CD1c-positive myeloid dendritic cell (primary cell): ENCODE measurements around the gene LGALS9C.
"Not testable (repeated sequence)": the region's sequence is repeated elsewhere in the genome, so short reads cannot be mapped to it uniquely, and the experiment has no call there.

Source experiments
- DNase-seq: peaks from one replicate; pipeline ENCODE4 v3.0.0-alpha.2; 2016; ENCODE audit errors: extremely low spot score

Gene LGALS9C

DNA sequence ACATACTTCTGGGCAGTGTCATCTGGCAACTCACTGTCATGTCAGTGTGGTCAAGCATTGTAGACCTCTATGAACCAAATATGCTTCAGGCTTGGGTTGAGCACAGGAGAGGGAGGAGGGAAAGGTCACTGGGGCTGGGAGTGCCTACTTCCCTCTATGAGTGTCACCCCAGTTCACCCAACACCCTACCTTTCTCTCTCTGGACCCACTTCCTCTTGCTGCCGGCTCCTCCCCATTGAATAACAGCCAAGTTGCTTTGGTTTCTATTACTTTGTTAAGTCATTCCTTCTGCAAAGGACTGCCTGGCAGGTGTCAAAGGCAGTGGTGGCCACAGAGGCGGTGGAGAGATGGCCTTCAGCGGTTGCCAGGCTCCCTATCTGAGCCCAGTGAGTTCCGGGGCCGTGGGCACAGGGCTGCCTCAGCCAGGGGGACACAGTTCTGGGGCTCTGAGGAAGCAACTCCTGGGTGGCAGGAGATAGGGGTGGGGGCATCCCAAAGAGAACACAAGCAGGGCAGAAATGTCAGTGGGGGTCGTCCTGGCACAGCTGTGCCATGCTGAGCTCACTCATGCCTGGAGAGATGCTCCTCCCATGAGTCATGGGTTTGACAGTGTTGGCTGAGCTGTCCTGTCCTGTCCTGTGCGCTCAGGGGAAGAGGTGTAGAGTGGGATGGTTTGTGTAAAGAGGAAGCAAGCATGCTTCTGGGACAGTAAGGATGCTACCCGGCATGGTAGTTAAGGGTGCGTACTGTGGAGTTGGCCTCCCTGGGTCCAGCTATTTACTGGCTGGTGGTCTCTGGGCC, at the start of gene LGALS9C:
TSS of gene LGALS9C (plus strand) at position 282 of the 801 bp plus-strand sequence. CDS start at position 348, 66 bp downstream.
- DNase-seq = peak; percentile 68

DNA sequence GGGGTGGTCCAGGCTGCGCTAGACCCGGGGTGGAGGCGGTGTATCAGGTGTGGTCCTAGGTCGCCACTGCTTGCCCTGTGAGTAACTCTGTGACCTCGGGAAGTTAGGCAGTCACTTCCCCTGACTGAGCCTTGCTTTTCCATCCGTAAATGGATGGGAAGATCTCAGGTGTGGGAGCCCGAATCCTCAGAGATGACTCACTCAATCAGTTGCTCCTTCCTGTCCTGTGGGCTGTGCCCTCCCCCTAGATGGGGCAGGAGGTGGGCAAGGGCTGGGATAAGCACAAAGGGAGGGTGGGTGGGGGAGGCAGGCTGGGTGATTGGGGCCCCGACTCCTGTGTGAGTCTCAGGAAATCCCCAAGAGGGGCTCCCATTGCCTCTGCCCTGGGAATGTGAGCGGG, 44.4 kb upstream of the LGALS9C start:
- DNase-seq = not testable (repeated sequence)

DNA sequence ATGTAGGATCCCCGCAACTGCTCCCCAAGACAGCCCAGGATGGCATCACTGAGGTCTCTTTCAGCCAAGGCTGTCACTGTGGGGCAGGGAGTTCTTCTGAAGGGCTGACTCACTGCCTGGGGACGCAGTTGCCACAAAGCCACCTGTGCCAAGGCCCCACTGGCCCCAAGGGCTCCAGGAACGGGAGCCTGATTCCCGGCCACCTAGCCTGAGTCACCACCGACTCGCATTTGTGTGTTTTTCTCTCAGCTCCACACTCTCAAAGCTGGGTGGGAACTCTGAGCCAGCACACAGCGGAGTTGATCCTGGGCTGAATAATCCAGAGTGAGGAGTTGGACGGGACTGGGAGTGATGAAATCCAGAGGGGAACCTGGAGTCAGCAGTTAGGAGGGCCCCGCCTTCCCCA, 37.1 kb upstream of the LGALS9C start:
- not testable (repeated sequence) for DNase-seq

DNA sequence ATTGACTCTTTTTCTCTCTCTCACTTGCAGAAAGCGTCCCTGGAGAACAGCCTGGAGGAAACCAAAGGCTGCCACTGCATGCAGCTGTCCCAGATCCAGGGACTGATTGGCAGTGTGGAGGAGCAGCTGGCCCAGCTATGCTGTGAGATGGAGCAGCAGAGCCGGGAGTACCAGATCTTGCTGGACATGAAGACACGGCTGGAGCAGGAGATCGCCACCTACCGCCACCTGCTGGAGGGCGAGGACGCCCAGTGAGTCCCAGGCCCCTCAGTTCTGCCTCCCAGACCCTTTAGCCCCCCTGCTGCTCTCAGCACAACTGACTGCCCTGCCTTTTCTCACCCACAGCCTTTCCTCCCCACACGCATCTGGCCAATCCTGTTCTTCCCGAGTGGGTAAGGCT, 34.5 kb upstream of the LGALS9C start:
- DNase-seq = not testable (repeated sequence)

DNA sequence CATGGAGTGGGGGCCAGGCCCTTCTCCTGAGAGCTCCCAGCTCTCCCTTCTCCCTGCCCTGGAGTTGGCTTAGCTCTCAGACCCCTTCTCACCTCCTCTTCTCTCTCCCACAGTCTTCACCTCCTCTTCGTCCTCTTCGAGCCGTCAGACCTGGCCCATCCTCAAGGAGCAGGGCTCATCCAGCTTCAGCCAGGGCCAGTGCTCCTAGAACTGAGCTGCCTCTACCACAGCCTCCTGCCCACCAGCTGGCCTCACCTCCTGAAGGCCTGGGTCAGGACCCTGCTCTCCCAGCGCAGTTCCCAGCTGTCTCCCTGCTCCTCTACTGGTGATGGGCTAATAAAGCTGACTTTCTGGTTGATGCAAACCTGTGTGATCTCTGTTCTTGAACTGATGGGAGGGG, 34.1 kb upstream of the LGALS9C start:
- not testable (repeated sequence) for DNase-seq

DNA sequence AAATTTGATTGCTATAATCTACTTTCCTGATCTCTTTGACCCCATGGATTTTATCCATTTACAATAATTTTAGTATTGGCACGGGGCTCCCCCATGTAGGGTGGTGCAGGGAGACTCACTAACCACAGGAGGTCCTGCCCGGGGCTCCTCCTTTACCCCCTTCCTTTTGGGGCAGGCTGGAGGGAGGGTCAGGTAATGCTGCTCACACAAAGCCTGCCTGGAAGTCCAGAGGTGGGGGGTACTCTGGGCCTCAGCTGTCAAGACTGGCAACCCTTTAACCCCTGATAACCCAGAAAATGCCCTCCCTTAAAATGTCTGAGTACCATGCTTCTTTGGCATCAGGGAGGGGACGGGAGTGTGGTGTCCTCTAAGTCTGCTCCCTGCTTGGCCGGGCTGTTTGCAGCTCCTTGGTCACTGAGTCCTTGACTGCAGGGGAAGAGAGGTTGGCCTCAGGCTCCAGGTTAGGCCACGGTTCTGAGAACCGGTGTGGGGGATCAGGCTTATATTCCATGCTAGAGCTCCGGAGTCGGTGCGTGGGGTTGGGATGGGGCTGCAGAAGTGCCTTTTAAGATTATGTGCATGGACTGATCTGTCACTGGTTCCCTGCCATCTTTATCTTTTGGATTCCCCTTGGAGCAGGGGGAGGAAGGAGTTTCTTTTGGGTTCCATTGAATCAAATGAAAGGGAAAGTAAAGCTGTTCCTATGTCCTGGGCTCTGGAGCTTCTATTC, 28.9 kb upstream of the LGALS9C start:
- not testable (repeated sequence) for DNase-seq

DNA sequence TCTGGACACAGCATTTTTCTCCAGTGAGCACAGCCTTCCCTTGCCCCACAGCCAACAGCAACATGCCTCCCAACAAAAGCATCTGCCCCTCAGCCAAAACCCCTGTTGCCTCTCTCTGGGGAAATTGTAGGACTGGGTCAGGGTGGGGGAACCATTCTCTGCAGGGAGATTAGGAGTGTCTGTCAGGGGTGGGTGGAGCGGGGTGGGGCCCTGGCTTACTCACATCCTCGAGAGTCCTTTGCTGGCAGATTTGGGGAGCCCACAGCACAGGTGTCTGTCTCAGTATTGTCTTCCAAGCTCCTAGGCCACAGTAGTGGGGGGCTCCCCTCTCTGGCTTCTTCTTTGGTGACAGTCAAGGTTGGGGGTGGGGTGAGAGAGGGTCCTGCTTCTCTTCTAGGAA, 28.3 kb upstream of the LGALS9C start:
- not testable (repeated sequence) for DNase-seq

DNA sequence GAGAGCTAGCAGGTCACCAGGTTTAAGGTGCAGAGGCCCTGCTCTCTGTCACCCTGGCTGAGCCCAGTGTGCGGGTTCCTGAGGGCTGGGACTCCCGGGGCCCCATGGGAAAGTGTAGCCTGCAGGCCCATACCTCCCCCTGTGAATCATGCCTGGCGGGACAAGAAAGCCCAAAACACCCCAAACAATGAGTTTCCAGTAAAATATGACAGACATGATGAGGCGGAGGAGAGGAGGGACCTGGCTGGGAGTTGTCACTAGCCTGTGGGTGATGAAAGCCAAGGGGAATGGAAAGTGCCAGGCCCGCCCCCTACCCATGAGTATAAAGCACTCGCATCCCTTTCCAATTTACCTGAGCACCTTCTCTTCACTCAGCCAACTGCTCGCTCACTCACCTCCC, 26.8 kb upstream of the LGALS9C start:
- not testable (repeated sequence) for DNase-seq

DNA sequence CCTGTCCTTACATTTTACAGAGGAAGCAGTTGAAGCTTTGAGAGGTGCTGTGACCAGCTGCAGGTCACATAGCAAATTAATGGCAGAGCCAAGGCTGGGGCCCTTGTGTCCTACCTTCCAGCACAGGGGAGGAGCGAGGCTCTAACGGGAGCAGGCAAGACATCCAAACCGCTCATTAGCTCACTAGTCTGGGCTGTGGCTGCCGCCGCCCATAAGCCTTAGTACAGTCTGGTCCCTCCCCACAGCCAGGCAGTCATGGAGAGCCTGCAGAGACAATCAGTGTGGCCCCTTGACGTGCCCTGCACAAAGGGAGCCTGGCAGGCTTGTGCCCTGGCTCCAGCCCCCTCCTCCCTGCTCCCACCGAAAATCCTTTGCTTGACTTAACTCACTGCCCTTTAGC, 25.6 kb upstream of the LGALS9C start:
- not testable (repeated sequence) for DNase-seq

DNA sequence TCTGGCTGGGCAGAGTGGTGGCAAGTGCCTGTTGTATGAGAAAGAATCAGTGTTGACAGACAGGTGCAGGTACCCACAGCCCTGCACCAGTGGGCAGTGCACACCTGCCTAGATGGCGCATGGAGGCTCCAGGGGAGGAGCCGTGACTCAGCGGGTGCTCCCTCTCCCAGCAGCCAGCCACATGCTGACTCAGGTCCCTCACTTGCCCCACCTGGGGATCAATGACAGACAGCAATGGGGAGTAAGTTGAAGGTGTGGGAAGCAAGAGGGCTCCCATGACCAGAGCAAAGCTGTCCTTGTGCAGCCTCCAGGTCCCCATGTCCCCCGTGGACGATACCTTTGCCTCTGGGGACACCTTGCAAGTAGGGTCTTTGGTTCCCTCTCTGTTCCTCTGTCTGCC, 24.6 kb upstream of the LGALS9C start:
- not testable (repeated sequence) for DNase-seq

DNA sequence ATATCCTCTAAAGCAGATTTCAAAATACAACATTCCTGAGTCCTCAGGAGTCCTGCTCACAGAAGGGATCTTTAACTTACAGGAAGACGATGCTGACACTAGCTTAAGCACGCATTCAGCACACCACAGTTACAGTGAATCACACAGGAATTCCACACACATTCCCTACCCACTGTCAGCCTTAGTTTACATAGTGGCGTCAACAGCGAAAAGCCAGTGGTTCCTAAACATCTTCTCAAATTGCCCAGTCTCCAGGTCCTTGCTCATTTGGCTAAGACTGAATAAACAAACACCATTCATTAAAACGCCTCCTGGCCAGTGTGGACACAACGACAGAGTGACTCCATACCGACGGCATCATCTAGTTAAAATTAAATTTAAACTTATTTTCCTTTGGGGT, 17.6 kb upstream of the LGALS9C start:
- DNase-seq = not testable (repeated sequence)

DNA sequence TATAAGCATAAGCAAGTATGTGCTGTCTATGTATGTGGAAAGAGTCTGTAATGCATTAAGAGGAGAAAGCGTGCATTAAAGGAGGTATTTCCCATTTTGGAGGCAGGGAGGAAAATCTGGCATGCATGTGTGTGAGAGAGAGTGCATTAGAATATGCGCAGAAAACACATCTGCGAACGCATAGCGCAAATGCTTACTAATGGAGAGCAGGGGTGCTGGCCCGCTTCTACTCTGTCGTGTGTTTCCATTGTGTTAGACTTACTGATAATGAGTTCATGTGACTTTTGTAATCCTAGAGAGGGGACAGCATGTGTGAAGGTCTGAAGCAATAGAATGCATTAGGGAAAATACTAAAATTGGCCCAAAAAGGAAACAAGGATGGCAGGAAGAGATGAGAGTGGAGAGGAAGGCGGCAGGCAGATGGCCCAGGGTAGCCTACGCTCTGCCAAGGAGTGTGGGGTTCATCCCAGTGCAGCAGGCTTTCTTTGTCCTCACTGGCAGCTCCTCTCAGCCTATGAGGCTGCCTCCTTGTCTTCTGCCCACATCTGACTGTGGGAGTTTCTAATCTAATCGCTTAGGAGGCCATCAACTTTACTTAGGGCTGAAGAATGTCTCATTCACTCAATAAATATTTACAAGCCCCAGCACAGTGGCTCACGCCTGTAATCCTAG, 12.6 kb upstream of the LGALS9C start:
- not testable (repeated sequence) for DNase-seq

DNA sequence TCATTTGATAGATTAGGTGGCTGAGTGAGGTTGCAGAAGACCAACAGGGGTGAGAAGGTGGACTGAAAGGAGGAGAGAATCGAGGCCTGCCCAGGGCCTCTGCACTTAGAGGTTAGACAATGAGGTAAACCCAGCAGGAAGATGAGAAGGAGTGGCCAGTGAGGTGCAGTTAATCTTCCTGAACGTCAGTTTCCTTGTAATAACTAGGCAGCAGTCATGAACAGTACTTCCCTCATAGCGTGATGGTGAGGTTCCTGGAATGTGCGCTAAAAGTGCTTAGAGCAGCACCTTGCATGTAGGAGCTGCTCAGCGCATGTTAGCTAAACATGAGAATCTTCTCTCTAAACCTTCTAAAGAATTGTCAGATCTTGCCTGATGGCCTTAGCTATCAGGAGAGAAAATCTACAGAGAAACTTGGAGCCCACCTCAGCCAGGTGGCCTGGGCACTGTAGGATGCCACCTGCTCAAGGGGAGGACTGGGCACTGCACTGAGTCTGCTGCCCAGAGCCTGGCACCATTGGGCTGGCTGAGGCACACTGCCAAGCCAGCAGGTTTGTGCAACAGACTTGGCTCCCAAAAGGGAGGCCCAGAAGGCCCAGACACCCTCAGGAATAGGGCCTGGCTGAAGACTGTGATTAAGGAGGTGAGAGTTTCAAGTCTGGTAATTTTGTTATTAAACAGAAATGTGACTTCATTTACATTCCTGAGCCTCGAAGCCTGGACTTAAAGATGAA, 10.2 kb upstream of the LGALS9C start:
- not testable (repeated sequence) for DNase-seq

DNA sequence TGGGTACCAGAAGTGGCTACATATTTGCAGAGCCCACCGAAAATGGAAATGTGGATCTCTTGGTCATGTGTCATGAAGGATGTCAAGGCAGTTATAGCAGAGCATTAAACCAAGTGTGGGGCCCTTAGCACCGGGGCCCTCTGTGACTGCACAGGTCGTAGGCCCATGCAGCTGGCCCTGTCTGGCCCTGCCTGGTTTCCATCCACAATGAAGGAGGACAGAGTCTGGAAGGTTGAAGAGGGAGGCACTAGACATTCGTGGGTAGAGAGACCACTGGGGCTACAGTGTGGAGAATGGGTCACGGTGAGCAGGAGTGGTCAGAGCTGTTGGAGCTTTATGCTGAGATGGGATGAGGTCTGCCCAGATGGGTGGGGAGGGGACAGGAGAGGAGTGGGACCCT, 9.6 kb upstream of the LGALS9C start:
- DNase-seq = not testable (repeated sequence)

DNA sequence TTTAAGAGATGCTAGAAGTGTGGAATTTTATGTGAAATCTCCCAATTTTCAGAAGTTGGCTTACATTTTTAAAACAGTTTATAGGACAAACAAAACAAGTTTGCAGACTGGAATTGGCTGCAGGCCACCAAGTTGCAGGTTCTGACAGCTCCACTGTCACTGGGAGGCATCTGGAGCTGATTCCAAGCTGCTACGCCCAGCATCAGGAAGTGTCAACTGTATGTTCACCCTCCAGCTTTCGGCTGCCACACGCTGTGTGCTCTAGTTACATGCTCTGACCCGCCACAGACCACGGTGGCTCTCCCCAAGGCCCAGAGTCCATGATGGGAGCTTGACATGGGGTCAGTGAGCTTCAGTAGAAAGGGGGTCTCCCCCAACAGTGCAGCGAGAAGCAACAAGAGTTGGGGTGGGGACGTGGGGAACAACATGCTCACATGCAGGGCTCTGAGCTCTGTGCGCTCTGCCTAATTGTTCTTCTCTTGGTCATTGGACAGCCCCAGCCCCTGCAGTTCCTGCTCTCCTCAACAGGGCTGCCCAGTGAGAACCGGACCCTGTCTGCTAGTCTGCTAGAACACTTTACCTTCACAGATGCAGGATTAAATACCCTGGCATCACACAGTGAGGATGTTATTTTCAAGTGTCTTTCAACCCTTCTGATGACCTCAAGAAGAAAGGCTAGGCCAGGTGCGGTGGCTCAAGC, 8.0 kb upstream of the LGALS9C start:
- not testable (repeated sequence) for DNase-seq

DNA sequence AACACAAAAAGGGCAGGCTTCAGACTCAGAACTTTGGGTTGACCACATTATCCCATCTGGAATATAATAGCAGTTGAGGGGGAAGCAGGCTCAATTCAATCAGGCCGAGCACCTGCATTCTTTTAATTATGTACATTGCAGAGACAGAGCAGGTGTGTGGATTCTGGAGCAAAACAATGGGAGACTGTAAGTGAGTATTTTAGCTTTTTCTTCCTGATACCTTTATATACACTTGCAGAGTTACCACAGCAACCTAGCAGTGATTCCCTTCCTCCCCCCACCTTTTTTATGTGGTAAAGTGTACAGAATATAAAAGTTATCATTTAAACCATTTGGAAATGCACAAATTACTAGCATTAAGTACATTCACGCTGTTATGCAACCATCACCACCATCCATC, 6.8 kb upstream of the LGALS9C start:
- not testable (repeated sequence) for DNase-seq

DNA sequence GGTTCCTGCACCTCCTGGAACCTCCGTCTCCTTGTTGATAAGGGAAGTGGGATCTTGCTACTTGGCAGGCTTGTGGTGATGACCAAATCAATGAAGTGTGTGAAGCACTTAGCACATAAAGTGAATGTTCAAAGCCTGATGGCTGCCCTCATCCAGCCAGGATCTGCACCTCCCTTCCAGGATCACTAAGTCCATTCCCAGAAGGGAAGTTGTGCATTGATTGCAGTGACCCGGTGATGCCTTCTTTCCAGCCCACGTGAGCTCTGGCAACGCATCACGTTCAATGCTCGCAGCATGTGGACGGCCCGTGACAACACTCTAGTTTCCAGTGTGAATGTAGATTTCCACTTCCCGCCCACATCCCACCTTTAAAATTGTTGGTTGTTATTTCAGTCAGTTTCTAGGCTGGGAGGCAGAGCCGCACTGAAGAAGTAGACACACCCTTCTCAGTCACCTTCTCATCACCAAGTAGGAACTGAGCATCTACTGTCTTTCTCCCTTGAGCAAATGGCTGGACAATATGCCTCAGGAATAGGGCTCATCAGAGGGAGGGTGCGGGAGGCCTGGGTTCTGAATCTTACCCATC, 6.2 kb upstream of the LGALS9C start:
- DNase-seq = not testable (repeated sequence)

DNA sequence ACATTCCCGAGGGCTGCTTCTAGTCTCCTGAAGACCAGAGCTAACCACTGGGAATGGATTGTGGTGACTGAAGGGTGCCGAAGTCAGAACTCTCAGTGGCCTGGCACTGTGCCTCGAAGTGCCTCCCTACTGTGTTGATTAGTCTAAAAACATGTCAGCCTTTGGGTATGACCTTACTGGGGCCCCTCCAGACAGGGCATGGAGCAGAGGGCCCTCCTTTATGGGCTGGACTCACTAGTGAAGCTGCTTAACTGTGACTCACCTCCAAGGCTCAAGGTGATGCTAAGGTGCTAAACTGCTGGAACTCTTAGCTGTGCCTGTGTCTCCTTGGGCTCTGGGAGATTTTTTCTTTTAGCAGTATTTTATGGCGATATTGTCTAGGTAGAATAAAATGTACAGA, 2.6 kb upstream of the LGALS9C start:
- not testable (repeated sequence) for DNase-seq

DNA sequence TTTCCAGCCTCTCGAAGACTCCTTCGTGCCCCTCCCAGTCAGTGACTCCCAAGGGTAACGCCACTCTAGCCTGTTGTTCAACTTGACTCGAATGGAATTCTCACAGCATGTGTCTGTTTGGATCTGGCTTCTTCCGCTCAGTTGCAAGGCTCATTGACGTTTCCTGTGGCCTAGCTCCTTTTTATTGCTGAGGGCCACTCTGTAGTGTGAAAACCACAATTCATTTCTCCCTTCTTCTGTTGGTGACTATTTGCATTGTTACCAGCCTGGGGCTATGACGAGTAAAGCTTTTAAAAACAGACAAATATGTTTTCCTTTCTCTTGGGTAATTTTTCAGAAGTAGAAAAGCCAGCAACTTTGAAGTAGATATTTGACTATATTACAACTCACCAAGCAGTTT, 1.8 kb upstream of the LGALS9C start:
- not testable (repeated sequence) for DNase-seq

DNA sequence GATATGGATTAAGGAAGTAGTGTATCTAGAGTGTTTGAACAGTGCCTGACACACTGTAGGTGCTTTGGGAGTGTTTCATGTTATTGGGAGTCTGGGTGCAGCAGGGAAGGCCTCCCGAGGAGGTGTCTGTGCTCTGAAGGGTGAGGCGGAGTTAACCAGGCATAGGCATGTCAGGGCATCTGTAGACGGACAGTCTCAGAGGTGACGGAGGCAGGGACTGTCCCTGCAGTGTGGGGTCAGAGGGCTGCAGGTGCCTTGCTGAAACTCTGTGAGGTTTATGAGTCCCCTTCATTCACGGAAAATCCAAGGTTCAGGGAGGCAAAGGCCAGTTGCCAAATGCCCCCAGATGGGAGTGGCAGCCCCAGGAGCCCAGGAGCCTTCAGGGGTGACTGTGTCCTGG, 778 bp downstream of the LGALS9C start:
- DNase-seq = not testable (repeated sequence)

DNA sequence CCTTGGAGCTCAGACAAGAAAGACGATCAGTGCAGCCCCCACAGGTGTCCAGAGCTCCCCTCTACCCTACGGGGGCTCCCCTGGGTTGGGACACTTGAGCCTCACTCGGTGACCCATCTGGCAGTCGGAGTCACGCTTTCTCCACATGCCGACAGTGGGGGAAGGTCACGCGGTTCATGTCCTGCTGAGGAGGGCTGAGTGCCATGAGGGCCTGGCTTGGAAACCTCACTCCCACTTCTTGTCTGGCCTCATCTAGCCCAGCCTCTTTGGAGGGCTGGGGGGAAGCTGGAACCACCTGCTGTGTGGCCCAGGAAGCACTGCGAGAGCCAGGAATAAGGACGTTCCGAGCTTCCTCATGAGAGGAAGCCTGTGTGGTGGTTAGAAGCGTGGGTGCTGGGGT, 1.8 kb downstream of the LGALS9C start:
- not testable (repeated sequence) for DNase-seq
